Activated B cell treated with CpG ODN at 0.5 μM for 24 hours (primary cell): Measurements from ENCODE around the gene RWDD1. TPM values are rescaled to one million over a fixed set of nuclear protein-coding genes. Genes with fewer than 3 reads are reported as not detected.

Experiments
- ATAC-seq: fragments of 200-7000 bp; cut with Tn5 transposase; one replicate; pipeline ENCODE4 v1.10.0; 2021; ENCODE audit warnings: low read depth, mild to moderate bottlenecking, moderate library complexity
- CTCF ChIA-PET: fragments of 350-600 bp; sonication (Branson Sonifier 250); formaldehyde crosslinking; loops from one replicate; lab custom pipeline; 2021; ENCODE audit warnings: antibody characterized with exemption; lab: Charles Lee
- POLR2A ChIA-PET: fragments of 350-600 bp; sonication (Branson Sonifier 250); formaldehyde crosslinking; loops from one replicate; lab custom pipeline; 2021; ENCODE audit warnings: antibody characterized with exemption; lab: Charles Lee
- DNase-seq: peaks from one replicate; pipeline ENCODE4 v3.0.0; 2022
- H3K27ac Mint-ChIP-seq: one replicate; pipeline ENCODE4 v1.8.0; 2020; ENCODE audit warnings: mixed read lengths
- H3K27me3 Mint-ChIP-seq: one replicate; pipeline ENCODE4 v1.8.0; 2021; ENCODE audit warnings: mixed read lengths
- H3K36me3 Mint-ChIP-seq: one replicate; pipeline ENCODE4 v1.8.0; 2021; ENCODE audit warnings: low read depth, mixed read lengths
- H3K4me1 Mint-ChIP-seq: one replicate; pipeline ENCODE4 v1.8.0; 2021; ENCODE audit warnings: mixed read lengths
- H3K4me3 Mint-ChIP-seq: one replicate; pipeline ENCODE4 v1.8.0; 2020; ENCODE audit warnings: mild to moderate bottlenecking, mixed read lengths
- H3K9me3 Mint-ChIP-seq: one replicate; pipeline ENCODE4 v1.8.0; 2020; ENCODE audit warnings: mixed read lengths
- CTCF ChIP-seq: fragments of 200-600 bp; IDR thresholded peaks from one replicate; pipeline ENCODE4 v1.8.0; 2022; ENCODE audit warnings: antibody characterized with exemption, mild to moderate bottlenecking
- intact Hi-C: fragments of 100-400 bp; cut with micrococcal nuclease; formaldehyde crosslinking; loops from one replicate; pipeline ENCODE4 v1.15.1; 2024
- total RNA-seq: library from RNA; stranded (reverse); gene quantifications from 2 replicates; pipeline ENCODE4 v1.2.3, GENCODE V29; 2022

Gene RWDD1
- total RNA-seq, 1 donor from 2014 or later = 30.9 TPM

- ChIA-PET CTCF (interaction anchor here (0.6 to 1.2 kb wide), 3 partner anchors 10 to 86 kb away, joined by 3 to 4 read pairs (median 3); no protein-coding TSS in a partner anchor), POLR2A (no interaction called here)
- Mint-ChIP-seq H3K9me3 (no peaks in the 10 kb centered on the region), H3K4me3 (no peak within 1 kb of the TSS), H3K36me3 (no peaks in the 10 kb centered on the region), H3K27me3 (peaks cover 16% of the 10 kb centered on the region), H3K27ac (no peak within 1 kb of the TSS), H3K4me1 (no peaks in the 10 kb centered on the region)
- no peak for DNase-seq
- TF ChIP-seq CTCF = no peak
- ATAC-seq = no peak
- intact Hi-C loops = no loop called here
Measured at GRCh38 chr6:116545651-116546050, 25.7 kb upstream of the RWDD1 start, which contains the start of gene TRAPPC3L. Gene TRAPPC3L, minus strand, starts transcription at chr6:116545684. Its CDS starts 170 bp downstream, at chr6:116545514.

GRCh38 chr6:116547358-116547757, 23.9 kb upstream of the RWDD1 start:
- Mint-ChIP-seq H3K36me3 (no peaks in the 10 kb centered on the region), H3K9me3 (no peaks in the 10 kb centered on the region), H3K27ac (no peak overlapping the region), H3K4me1 (no peaks in the 10 kb centered on the region), H3K4me3 (no peak overlapping the region), H3K27me3 (peaks cover 15% of the 10 kb centered on the region)
- ChIA-PET CTCF (interaction anchor here (1.3 kb wide), 1 partner anchor 14 kb away, joined by 4 read pairs; no protein-coding TSS in a partner anchor), POLR2A (interaction anchor here (0.6 kb wide), 1 partner anchor 268 kb away, joined by 3 read pairs; the partner anchor contains the start of gene TSPYL1)
- no peak for ATAC-seq
- no peak for DNase-seq
- TF ChIP-seq CTCF = no peak
- intact Hi-C loops = no loop called here

GRCh38 chr6:116550796-116551195, 20.5 kb upstream of the RWDD1 start:
- no peak for TF ChIP-seq CTCF
- no peak for ATAC-seq
- ChIA-PET CTCF (interaction anchor here (1.0 to 1.2 kb wide), 2 partner anchors 10 to 19 kb away, joined by 3 read pairs; no protein-coding TSS in a partner anchor), POLR2A (no interaction called here)
- H3K27me3 Mint-ChIP-seq = peaks cover 11% of the 10 kb centered on the region
- no peaks in the 10 kb centered on the region for H3K36me3 Mint-ChIP-seq
- intact Hi-C loops = no loop called here
- H3K4me3 Mint-ChIP-seq = no peak overlapping the region
- H3K4me1 Mint-ChIP-seq = no peaks in the 10 kb centered on the region
- H3K27ac Mint-ChIP-seq = no peak overlapping the region
- no peak for DNase-seq
- no peaks in the 10 kb centered on the region for H3K9me3 Mint-ChIP-seq

GRCh38 chr6:116553451-116553850, 17.9 kb upstream of the RWDD1 start, which contains the start of gene CALHM4:
Gene CALHM4, plus strand, starts transcription at chr6:116553751. Its CDS starts 43 bp downstream, at chr6:116553794.
- Mint-ChIP-seq H3K4me1 (no peaks in the 10 kb centered on the region), H3K27ac (no peak within 1 kb of the TSS), H3K9me3 (no peaks in the 10 kb centered on the region), H3K4me3 (no peak within 1 kb of the TSS), H3K27me3 (peaks cover 11% of the 10 kb centered on the region), H3K36me3 (no peaks in the 10 kb centered on the region)
- no peak for TF ChIP-seq CTCF
- no peak for DNase-seq
- ChIA-PET POLR2A (no interaction called here), CTCF (interaction anchor here (0.8 kb wide), 1 partner anchor 266 kb away, joined by 3 read pairs; no protein-coding TSS in a partner anchor)
- ATAC-seq = no peak
- intact Hi-C loops = no loop called here

- Mint-ChIP-seq H3K9me3 (no peaks in the 10 kb centered on the region), H3K4me3 (no peak overlapping the region), H3K27ac (no peak overlapping the region), H3K36me3 (no peaks in the 10 kb centered on the region), H3K27me3 (peaks cover 11% of the 10 kb centered on the region), H3K4me1 (no peaks in the 10 kb centered on the region)
- ATAC-seq (no peak), DNase-seq (no peak)
- intact Hi-C loops = no loop called here
- CTCF ChIA-PET = no interaction called here
- POLR2A ChIA-PET = no interaction called here
- no peak for TF ChIP-seq CTCF
Measured at GRCh38 chr6:116556065-116556464, 15.2 kb upstream of the RWDD1 start.
